Pons (tissue), 1 donor: ENCODE data around the gene DNAJB12.

Experiments
- DNase-seq: peaks from one replicate; pipeline ENCODE4 v3.0.0-alpha.2; 2016; ENCODE audit warnings: low spot score

Gene DNAJB12

DNA sequence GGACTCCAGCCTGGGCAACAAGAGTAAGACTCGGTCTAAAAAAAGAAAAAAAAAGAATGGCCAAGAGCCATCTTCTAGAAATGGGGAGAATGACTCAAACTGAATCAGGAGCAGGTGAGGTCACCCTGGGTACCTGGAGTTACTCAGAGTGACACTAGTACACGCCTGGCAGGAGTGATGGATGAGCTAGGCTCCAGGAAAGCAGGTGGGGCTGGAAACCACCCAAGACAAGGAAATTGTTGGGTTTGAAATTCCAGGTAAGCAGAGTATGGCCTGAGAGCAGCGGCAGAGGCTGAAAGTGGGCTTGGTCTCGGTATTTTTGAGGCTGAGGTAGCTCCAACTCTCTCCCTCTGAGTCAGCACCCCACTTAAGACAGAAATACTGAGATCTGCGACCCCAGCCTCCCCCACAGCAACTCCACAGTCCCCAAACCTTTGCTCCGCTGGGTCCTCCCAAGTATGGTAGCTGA is 62.5 kb downstream of the DNAJB12 start:
- no peak for DNase-seq

DNA sequence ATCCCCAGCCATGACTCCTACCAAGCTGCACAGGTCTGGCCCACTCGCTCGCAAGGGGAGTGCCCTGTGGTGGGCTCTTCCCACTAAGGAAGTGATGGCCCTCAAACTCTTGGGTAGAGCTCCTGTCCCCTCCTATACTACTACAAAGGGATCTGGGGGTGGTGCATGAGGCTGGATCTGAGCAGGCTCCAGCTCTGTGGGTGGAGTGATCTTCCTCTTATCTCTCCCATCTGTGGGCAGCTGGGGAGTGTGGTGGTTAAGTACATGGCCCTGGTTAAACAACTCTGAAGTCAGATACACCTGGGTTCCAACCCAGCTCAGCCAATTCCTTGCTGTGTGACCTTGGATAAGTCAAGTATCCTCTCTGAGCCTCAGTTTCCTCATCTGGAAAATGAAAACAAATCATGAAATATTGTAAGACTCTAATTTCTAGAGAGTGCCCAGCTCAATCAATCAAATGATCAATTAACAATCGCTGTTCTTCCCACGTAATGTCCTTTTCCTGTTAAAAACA is 63.6 kb downstream of the DNAJB12 start:
- DNase-seq: no peak

DNA sequence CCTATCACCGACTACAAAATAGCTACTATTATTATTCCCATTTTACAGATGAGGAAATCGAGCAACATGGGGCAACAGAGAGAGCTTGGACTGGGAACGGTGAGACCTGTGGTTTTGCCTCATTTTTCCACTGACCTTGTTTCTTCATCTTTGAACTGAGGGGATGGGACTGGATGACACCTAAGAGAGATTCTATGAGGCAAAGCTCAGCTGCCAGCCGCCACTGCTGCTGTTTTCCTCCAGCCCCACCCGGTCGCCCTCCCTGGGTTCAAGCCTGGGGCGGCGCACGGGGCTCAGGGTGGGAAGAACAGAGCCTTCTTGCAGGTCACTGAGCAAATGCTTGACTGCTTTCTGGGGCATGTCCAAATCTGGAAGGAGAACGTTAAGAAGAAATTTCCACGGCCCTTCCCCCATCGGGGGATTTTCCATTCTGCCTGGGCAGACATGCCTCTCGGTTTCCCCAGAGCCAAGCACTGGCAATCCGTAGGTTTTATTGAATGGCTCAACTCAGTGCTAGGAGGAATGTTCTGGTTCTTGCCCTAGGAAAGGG is 68.7 kb downstream of the DNAJB12 start:
- no peak for DNase-seq

DNA sequence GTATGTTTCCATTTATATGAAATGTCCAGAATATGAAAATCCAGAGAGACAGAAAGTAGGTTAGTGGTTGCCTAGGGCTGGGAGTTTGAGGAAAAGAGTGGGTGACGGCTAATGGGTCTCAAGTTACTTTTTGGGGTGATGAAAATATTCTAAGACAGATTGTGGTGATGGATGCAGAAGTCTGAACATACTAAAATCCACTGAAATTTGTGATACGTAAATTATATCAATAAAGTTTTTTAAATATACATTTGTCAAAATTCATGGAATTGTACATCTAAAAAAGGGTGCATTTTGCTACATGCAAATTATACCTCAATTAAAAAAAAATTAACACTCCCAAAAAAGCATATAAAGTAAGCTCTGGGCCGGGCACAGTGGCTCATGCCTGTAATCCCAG is 71.6 kb downstream of the DNAJB12 start:
- no peak for DNase-seq
